CD4-positive, alpha-beta T cell (primary cell): Measurements from ENCODE around the gene STK17A. TPM values are rescaled to one million over a fixed set of nuclear protein-coding genes. Genes with fewer than 3 reads are reported as not detected.

Experiments
- ATAC-seq: fragments of 200-7000 bp; cut with Tn5 transposase; one replicate; pipeline ENCODE4 v1.10.0; 2022; ENCODE audit warnings: mild to moderate bottlenecking; ENCODE audit not compliant: poor library complexity
- CTCF ChIA-PET: fragments of 350-600 bp; sonication (Branson Sonifier 250); formaldehyde crosslinking; loops from one replicate; lab custom pipeline; 2021; ENCODE audit warnings: antibody characterized with exemption, inconsistent platforms; lab: Charles Lee
- POLR2A ChIA-PET: fragments of 350-600 bp; sonication (Branson Sonifier 250); formaldehyde crosslinking; loops from one replicate; lab custom pipeline; 2021; ENCODE audit warnings: antibody characterized with exemption, inconsistent platforms; lab: Charles Lee
- DNase-seq, 14 experiments: peaks; one replicate each; pipeline ENCODE4 v3.0.0-alpha.2; 2013 to 2020; ENCODE audit warnings: mixed read lengths in 2 of 14
- H3K27ac ChIP-seq, 2 donors: one replicate each; pipeline versions ENCODE4 v1.5.1 to v1.7.0; 2013; ENCODE audit warnings: low read length in 2 of 2, low read depth in 1 of 2, mild to moderate bottlenecking in 1 of 2
- H3K27me3 ChIP-seq, 2 experiments: 1 replicate in 1 of 2; 2 replicates in 1 of 2; pipeline versions ENCODE4 v1.6.1 to v1.7.0; 2013; ENCODE audit warnings: low read length in 2 of 2, control low read depth in 1 of 2, mild to moderate bottlenecking in 1 of 2, moderate library complexity in 1 of 2; ENCODE audit not compliant: insufficient read depth in 2 of 2, control insufficient read depth in 1 of 2
- H3K36me3 ChIP-seq: one replicate; pipeline ENCODE4 v1.6.1; 2013; ENCODE audit warnings: low read length, control low read depth; ENCODE audit not compliant: insufficient read depth
- H3K4me1 ChIP-seq: one replicate; pipeline ENCODE4 v1.6.1; 2013; ENCODE audit warnings: low read length, control low read depth; ENCODE audit not compliant: insufficient read depth
- H3K4me3 ChIP-seq: one replicate; pipeline ENCODE4 v1.5.1; 2013; ENCODE audit warnings: mild to moderate bottlenecking, low read length, moderate library complexity
- H3K9me3 ChIP-seq, 2 experiments: 1 replicate in 1 of 2; 2 replicates in 1 of 2; pipeline versions ENCODE4 v1.6.1 to v1.7.0; 2013; ENCODE audit warnings: low read length in 2 of 2, mild to moderate bottlenecking in 2 of 2, control low read depth in 1 of 2, moderate library complexity in 1 of 2; ENCODE audit not compliant: control insufficient read depth in 1 of 2, insufficient read depth in 1 of 2
- H3K27ac Mint-ChIP-seq: one replicate; pipeline ENCODE4 v1.8.0; 2020; ENCODE audit warnings: mixed read lengths
- H3K27me3 Mint-ChIP-seq: one replicate; pipeline ENCODE4 v1.8.0; 2021; ENCODE audit warnings: mixed read lengths
- H3K36me3 Mint-ChIP-seq: one replicate; pipeline ENCODE4 v1.8.0; 2021; ENCODE audit warnings: low read depth, mixed read lengths
- H3K4me1 Mint-ChIP-seq: one replicate; pipeline ENCODE4 v1.8.0; 2021; ENCODE audit warnings: low read depth, mixed read lengths
- H3K4me3 Mint-ChIP-seq: one replicate; pipeline ENCODE4 v1.8.0; 2020; ENCODE audit warnings: mild to moderate bottlenecking, mixed read lengths
- H3K9me3 Mint-ChIP-seq: one replicate; pipeline ENCODE4 v1.8.0; 2020; ENCODE audit warnings: mixed read lengths
- CTCF ChIP-seq: fragments of 200-600 bp; IDR thresholded peaks from one replicate; pipeline ENCODE4 v1.8.0; 2022; ENCODE audit warnings: antibody characterized with exemption, mild to moderate bottlenecking
- intact Hi-C, 2 experiments: fragments of 100-400 bp; cut with DNase I in 1 of 2; cut with micrococcal nuclease in 1 of 2; formaldehyde crosslinking; loops; one replicate each; pipeline versions ENCODE4 v1.15.1 to v1.9.0; 2023 to 2025; cut with DNase I, micrococcal nuclease
- total RNA-seq, 174 experiments: library from RNA in 2 of 174; stranded (reverse) in 2 of 174; gene quantifications; one replicate each; pipeline ENCODE4 v1.2.3 and lab custom pipeline; 2021 to 2026

The STK17A gene
- total RNA-seq, 2 experiments from 2014 or later = 213 to 218 TPM

- H3K27me3 Mint-ChIP-seq = no peaks in the 10 kb centered on the region
- intact Hi-C loops = loop anchor here in 1 of 2 experiments (5.0 kb wide), 1 partner anchor 41 kb away; no protein-coding TSS in a partner anchor
- no peak for ATAC-seq
- Histone ChIP-seq H3K4me3 (no peak overlapping the region), H3K4me1 (peaks cover 27% of the 10 kb centered on the region), H3K27me3 (no peaks in the 10 kb centered on the region), H3K9me3 (peaks cover 0 to 6% of the 10 kb centered on the region in 2 experiments), H3K27ac (no peak overlapping the region), H3K36me3 (no peaks in the 10 kb centered on the region)
- H3K4me1 Mint-ChIP-seq = peaks cover 85% of the 10 kb centered on the region
- DNase-seq = no peak
- no peak overlapping the region for H3K4me3 Mint-ChIP-seq
- peaks cover 6% of the 10 kb centered on the region for H3K9me3 Mint-ChIP-seq
- H3K36me3 Mint-ChIP-seq = peaks cover 69% of the 10 kb centered on the region
- ChIA-PET POLR2A (interaction anchor here (1.2 to 2.6 kb wide), 3 partner anchors 14 to 19 kb away, joined by 3 to 17 read pairs (median 3); no protein-coding TSS in a partner anchor), CTCF (interaction anchor here (0.7 to 7.4 kb wide), 2 partner anchors 30 to 86 kb away, joined by 3 to 46 read pairs; partner anchors contain the start of gene STK17A)
- TF ChIP-seq CTCF = no peak
- peak overlapping the region; percentile 86 for H3K27ac Mint-ChIP-seq
These were observed 85.1 kb downstream of the STK17A start for GRCh38 chr7:43668035-43668434.

DNA sequence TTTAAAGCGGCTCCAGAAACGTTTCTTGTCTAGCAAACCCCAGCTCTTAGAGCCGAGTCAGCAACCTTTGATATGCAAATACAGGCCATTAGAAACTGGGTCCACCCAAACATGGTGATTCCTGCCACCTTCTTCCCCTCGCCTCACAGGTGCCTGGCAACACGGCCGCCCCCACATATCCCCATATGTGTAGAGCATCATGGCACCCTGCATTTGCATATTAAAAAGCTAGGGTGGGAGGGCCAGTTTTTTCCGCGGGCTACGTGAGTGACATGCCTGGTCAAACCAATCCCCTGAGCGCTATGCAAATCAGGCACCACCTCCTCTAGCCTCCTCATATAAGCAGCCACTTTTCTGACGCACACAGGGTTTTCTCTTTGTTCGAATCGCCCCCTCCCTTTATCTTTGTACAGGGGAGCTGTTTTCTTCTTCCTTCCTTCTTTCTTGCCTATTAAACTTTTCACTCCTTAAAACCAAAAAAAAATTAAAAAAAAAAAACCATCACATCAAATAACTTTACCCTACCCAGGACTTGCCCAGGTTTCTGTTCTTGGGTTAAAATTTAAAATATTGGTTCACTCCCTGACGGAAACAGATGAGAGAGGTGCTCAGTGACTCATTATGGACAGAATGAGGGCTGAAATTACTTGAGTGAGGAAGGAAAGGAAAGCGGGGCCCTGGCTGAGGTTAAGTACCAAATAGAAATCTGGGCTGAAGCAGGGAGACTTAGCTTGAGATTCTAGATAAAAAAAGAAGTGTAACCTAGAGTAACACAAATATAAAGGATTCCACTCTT is 86.6 kb downstream of the STK17A start:
- peak overlapping the region; percentile 82 for H3K4me3 Mint-ChIP-seq

More for the DNA sequence above, 86.6 kb downstream of the STK17A start:
- Mint-ChIP-seq H3K4me1 (peaks cover 88% of the 10 kb centered on the region), H3K9me3 (peaks cover 9% of the 10 kb centered on the region), H3K27me3 (no peaks in the 10 kb centered on the region), H3K36me3 (peaks cover 72% of the 10 kb centered on the region), H3K27ac (peak overlapping the region; percentile 86)
- peak; percentile 42 to 92 (median 56) for DNase-seq
- Histone ChIP-seq H3K9me3 (peaks cover 0 to 6% of the 10 kb centered on the region in 2 experiments), H3K36me3 (no peaks in the 10 kb centered on the region), H3K4me3 (peak overlapping the region; percentile 37), H3K27me3 (no peaks in the 10 kb centered on the region), H3K4me1 (peaks cover 22% of the 10 kb centered on the region), H3K27ac (peak overlapping the region in 1 of 2 donors; percentile 75)
- ATAC-seq = peak; percentile 82
- ChIA-PET POLR2A (interaction anchor here (0.7 to 2.6 kb wide), 12 partner anchors 10 to 87 kb away, joined by 3 to 17 read pairs (median 4); partner anchors contain the start of gene STK17A), CTCF (interaction anchor here (0.6 to 7.4 kb wide), 6 partner anchors 9 to 87 kb away, joined by 3 to 46 read pairs (median 3); partner anchors contain the start of gene STK17A)
- no peak for TF ChIP-seq CTCF
- intact Hi-C loops = loop anchor here in 1 of 2 experiments (1.0 to 5.0 kb wide), 2 partner anchors 21 to 42 kb away; no protein-coding TSS in a partner anchor
